ENCODE results near the gene STARD9. TPM values are rescaled to one million over a fixed set of nuclear protein-coding genes. Genes with fewer than 3 reads are reported as not detected.

The STARD9 gene
- total RNA-seq, 1 experiment from 2014 or later = 0.86 TPM

DNA sequence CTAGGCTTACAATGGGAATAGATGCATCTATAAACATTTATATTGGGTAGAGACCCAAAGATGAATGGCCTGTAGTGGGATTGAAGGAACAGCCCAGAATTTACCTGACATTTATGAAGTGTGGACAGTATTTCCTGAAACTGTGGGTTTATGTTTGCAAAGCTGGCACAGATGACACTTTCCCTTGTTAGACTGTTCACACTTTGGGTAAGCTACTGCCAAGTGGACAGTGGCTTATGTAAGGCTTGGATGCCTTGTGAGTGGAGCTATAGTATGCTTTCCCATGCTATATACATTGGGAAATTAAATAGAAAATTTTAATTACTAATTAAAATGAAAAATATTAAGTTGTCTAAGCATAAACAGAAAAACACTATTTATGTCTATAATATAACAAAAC is 48.5 kb downstream of the STARD9 start:
- Histone ChIP-seq H3K9me3 (no peaks in the 10 kb centered on the region), H3K4me1 (no peaks in the 10 kb centered on the region), H3K27me3 (replicated peaks; ENCODE audit: control insufficient read depth, insufficient read depth, low read length) (no peaks in the 10 kb centered on the region), H3K36me3 (ENCODE audit: control insufficient read depth, insufficient read depth, low read length) (no peaks in the 10 kb centered on the region), H3K4me3 (ENCODE audit: low read depth, low read length) (no peak overlapping the region)
- no TSS peak for BruUV-seq (replicated peaks)
- Mint-ChIP-seq H3K4me1 (ENCODE audit: low read depth, unreplicated experiment) (no peaks in the 10 kb centered on the region), H3K27ac (ENCODE audit: unreplicated experiment) (no peak overlapping the region), H3K4me3 (ENCODE audit: unreplicated experiment) (no peak overlapping the region), H3K9me3 (ENCODE audit: unreplicated experiment) (peaks cover 9% of the 10 kb centered on the region), H3K36me3 (ENCODE audit: insufficient read depth, unreplicated experiment) (no peaks in the 10 kb centered on the region), H3K27me3 (ENCODE audit: insufficient read depth, unreplicated experiment) (no peaks in the 10 kb centered on the region)
- TF ChIP-seq, protein P1, sequence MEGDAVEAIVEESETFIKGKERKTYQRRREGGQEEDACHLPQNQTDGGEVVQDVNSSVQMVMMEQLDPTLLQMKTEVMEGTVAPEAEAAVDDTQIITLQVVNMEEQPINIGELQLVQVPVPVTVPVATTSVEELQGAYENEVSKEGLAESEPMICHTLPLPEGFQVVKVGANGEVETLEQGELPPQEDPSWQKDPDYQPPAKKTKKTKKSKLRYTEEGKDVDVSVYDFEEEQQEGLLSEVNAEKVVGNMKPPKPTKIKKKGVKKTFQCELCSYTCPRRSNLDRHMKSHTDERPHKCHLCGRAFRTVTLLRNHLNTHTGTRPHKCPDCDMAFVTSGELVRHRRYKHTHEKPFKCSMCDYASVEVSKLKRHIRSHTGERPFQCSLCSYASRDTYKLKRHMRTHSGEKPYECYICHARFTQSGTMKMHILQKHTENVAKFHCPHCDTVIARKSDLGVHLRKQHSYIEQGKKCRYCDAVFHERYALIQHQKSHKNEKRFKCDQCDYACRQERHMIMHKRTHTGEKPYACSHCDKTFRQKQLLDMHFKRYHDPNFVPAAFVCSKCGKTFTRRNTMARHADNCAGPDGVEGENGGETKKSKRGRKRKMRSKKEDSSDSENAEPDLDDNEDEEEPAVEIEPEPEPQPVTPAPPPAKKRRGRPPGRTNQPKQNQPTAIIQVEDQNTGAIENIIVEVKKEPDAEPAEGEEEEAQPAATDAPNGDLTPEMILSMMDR (IDR thresholded peaks at IDR 0.05; ENCODE audit: insufficient read depth in 1 of 2, low read depth in 1 of 2, low read length in 1 of 2, severe bottlenecking in 1 of 2, unreplicated experiment in 1 of 2) = no peak
- intact Hi-C loops (cut with micrococcal nuclease; ENCODE audit: unreplicated experiment) = no loop called here
- DNase-seq = no peak
- ChIA-PET POLR2A (interaction anchor here (0.5 kb wide), 1 partner anchor 656 kb away, joined by 4 read pairs; no protein-coding TSS in a partner anchor), CTCF (no interaction called here)

DNA sequence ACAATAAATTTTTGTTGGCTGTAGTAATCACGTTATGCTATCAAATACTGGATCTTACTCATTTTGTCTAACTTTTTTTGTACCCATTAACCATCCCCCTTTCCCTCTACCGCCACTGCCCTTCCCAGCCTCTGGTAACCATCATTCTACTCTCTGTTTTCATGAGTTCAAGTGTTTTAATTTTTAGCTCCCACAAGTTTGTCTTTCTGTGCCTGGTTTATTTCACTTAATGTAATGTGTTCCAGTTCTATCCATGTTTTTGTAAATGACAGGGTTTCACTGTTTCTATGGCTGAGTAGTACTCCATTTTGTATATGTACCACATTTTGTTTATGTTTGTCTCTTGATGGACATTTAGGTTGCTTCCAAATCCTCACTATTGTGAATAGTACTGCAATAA is 52.1 kb downstream of the STARD9 start:
- no peaks in the 10 kb centered on the region for H3K27me3 ChIP-seq (replicated peaks; ENCODE audit: control insufficient read depth, insufficient read depth, low read length)
- no peak overlapping the region for H3K4me3 Mint-ChIP-seq (ENCODE audit: unreplicated experiment)
- BruUV-seq (replicated peaks) = no TSS peak
- no peaks in the 10 kb centered on the region for H3K36me3 ChIP-seq (ENCODE audit: control insufficient read depth, insufficient read depth, low read length)
- H3K27ac Mint-ChIP-seq (ENCODE audit: unreplicated experiment) = no peak overlapping the region
- no peak for DNase-seq
- intact Hi-C loops (cut with micrococcal nuclease; ENCODE audit: unreplicated experiment) = no loop called here
- ChIA-PET POLR2A (no interaction called here), CTCF (no interaction called here)
- H3K9me3 Mint-ChIP-seq (ENCODE audit: unreplicated experiment) = peaks cover 9% of the 10 kb centered on the region
- TF ChIP-seq, protein P1 (IDR thresholded peaks at IDR 0.05; ENCODE audit: insufficient read depth in 1 of 2, low read depth in 1 of 2, low read length in 1 of 2, severe bottlenecking in 1 of 2, unreplicated experiment in 1 of 2) = no peak
- H3K4me1 ChIP-seq = no peaks in the 10 kb centered on the region
- H3K27me3 Mint-ChIP-seq (ENCODE audit: insufficient read depth, unreplicated experiment) = peaks cover 5% of the 10 kb centered on the region
- no peaks in the 10 kb centered on the region for H3K9me3 ChIP-seq
- H3K4me1 Mint-ChIP-seq (ENCODE audit: low read depth, unreplicated experiment) = no peaks in the 10 kb centered on the region
- no peaks in the 10 kb centered on the region for H3K36me3 Mint-ChIP-seq (ENCODE audit: insufficient read depth, unreplicated experiment)
- no peak overlapping the region for H3K4me3 ChIP-seq (ENCODE audit: low read depth, low read length)

GRCh38 chr15:42628761-42629160 is 53.4 kb downstream of the STARD9 start:
- intact Hi-C loops (cut with micrococcal nuclease; ENCODE audit: unreplicated experiment) = no loop called here
- Mint-ChIP-seq H3K27me3 (ENCODE audit: insufficient read depth, unreplicated experiment) (peaks cover 5% of the 10 kb centered on the region), H3K4me3 (ENCODE audit: unreplicated experiment) (no peak overlapping the region), H3K4me1 (ENCODE audit: low read depth, unreplicated experiment) (no peaks in the 10 kb centered on the region), H3K9me3 (ENCODE audit: unreplicated experiment) (peaks cover 9% of the 10 kb centered on the region), H3K36me3 (ENCODE audit: insufficient read depth, unreplicated experiment) (no peaks in the 10 kb centered on the region), H3K27ac (ENCODE audit: unreplicated experiment) (no peak overlapping the region)
- H3K36me3 ChIP-seq (ENCODE audit: control insufficient read depth, insufficient read depth, low read length) = no peaks in the 10 kb centered on the region
- TF ChIP-seq, protein P1 (IDR thresholded peaks at IDR 0.05; ENCODE audit: insufficient read depth in 1 of 2, low read depth in 1 of 2, low read length in 1 of 2, severe bottlenecking in 1 of 2, unreplicated experiment in 1 of 2) = no peak
- POLR2A ChIA-PET = no interaction called here
- H3K4me3 ChIP-seq (ENCODE audit: low read depth, low read length) = no peak overlapping the region
- H3K9me3 ChIP-seq = no peaks in the 10 kb centered on the region
- no peaks in the 10 kb centered on the region for H3K4me1 ChIP-seq
- CTCF ChIA-PET = no interaction called here
- H3K27me3 ChIP-seq (replicated peaks; ENCODE audit: control insufficient read depth, insufficient read depth, low read length) = no peaks in the 10 kb centered on the region
- no peak for DNase-seq
- no TSS peak for BruUV-seq (replicated peaks)
